ENCODE measurements around the gene SMAD3.

- TF ChIP-seq CTCF (IDR thresholded peaks at IDR 0.05) (no peak), POLR2AphosphoS5 (IDR thresholded peaks at IDR 0.05; ENCODE audit: insufficient read depth in 1 of 2, low read depth in 1 of 2) (no peak)
Observed at GRCh38 chr15:67038736-67039135, 26.7 kb upstream of the SMAD3 start.
